ENCODE results near the gene TENM4. TPM values are rescaled to one million over a fixed set of nuclear protein-coding genes. Genes with fewer than 3 reads are reported as not detected.

TENM4 gene
- total RNA-seq, 2 experiments from 2014 or later: not detected

DNA sequence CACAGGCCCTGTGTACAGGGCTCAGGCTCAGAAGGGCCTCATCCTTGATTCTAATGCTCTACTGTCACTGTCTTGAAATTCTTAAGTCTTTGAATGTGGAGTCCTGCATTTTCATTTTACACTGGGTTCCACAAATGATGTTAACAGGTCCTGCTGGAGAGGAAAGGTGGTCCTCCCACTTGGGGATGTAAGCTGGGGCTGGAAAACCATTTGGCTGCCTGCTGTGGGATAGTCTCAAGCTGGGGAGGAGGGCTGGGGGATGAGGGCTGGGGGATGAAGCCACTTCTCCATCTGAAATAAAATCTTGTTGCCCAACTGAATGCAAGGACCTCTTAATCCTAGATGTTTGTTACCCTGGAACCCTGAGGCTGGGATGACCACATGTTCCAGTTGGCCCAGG lies 423.0 kb downstream of the TENM4 start:
- Histone ChIP-seq H3K4me1 (ENCODE audit: insufficient read depth, low read length, poor library complexity, severe bottlenecking) (no peaks in the 10 kb centered on the region), H2AFZ (ENCODE audit: low read length) (no peak overlapping the region), H4K20me1 (ENCODE audit: insufficient read depth, low read length) (no peaks in the 10 kb centered on the region), H3K36me3 (ENCODE audit: insufficient read depth, low read length) (no peaks in the 10 kb centered on the region), H3K79me2 (ENCODE audit: insufficient read depth, low read depth, low read length) (no peaks in the 10 kb centered on the region), H3K4me3 (ENCODE audit: low read depth, low read length, poor library complexity, severe bottlenecking) (no peak overlapping the region), H3K9me2 (ENCODE audit: insufficient read depth, low read length) (no peaks in the 10 kb centered on the region), H3K27ac (ENCODE audit: low read depth, low read length, poor library complexity, severe bottlenecking) (no peak overlapping the region), H3K4me2 (ENCODE audit: low read length) (no peak overlapping the region), H3K9me3 (ENCODE audit: low read length) (no peaks in the 10 kb centered on the region)
- POLR2A ChIA-PET: interaction anchor here (0.5 kb wide), 1 partner anchor 578 kb away, joined by 3 read pairs; no protein-coding TSS in a partner anchor
- BruUV-seq (replicated peaks): no TSS peak
- TF ChIP-seq CTCF (conservative IDR thresholded peaks at IDR 0.05; ENCODE audit: low read length): no peak
- TF ChIP-seq EZH2phosphoT487 (IDR thresholded peaks at IDR 0.05; ENCODE audit: borderline replicate concordance, low read depth, low read length): no peak
- intact Hi-C loops (cut with micrococcal nuclease; ENCODE audit: unreplicated experiment): no loop called here
- no peak for DNase-seq (ENCODE audit: low spot score)
- CTCF ChIA-PET (ENCODE audit: unreplicated experiment): no interaction called here

DNA sequence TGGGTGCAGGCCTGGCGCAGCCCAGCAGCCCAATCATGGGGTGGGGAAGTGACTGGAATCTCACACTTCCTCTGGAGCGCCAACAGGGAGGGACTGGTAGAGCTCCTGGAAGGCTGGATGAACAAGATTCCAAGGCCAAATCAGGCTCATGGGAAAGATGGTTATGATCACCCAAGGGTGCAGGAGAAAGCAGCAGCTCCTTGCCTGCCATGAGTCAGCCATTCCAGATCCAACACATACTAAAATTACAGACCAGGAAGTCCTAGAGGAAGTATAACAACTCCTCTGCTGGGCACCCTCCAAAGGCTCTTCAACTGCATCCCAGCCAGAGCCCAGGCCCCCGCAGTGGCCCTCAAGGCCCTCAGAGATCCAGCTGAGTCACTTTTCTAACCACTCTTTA lies 427.3 kb downstream of the TENM4 start:
- Histone ChIP-seq H4K20me1 (ENCODE audit: insufficient read depth, low read length) (no peaks in the 10 kb centered on the region), H3K27ac (ENCODE audit: low read depth, low read length, poor library complexity, severe bottlenecking) (no peak overlapping the region), H3K4me3 (ENCODE audit: low read depth, low read length, poor library complexity, severe bottlenecking) (no peak overlapping the region), H3K9me3 (ENCODE audit: low read length) (no peaks in the 10 kb centered on the region), H3K4me1 (ENCODE audit: insufficient read depth, low read length, poor library complexity, severe bottlenecking) (no peaks in the 10 kb centered on the region), H3K36me3 (ENCODE audit: insufficient read depth, low read length) (no peaks in the 10 kb centered on the region), H3K9me2 (ENCODE audit: insufficient read depth, low read length) (no peaks in the 10 kb centered on the region), H3K79me2 (ENCODE audit: insufficient read depth, low read depth, low read length) (no peaks in the 10 kb centered on the region), H3K4me2 (ENCODE audit: low read length) (no peak overlapping the region), H2AFZ (ENCODE audit: low read length) (no peak overlapping the region)
- no TSS peak for BruUV-seq (replicated peaks)
- no peak for TF ChIP-seq EZH2phosphoT487 (IDR thresholded peaks at IDR 0.05; ENCODE audit: borderline replicate concordance, low read depth, low read length)
- TF ChIP-seq CTCF (conservative IDR thresholded peaks at IDR 0.05; ENCODE audit: low read length): no peak
- DNase-seq (ENCODE audit: low spot score): no peak
- ChIA-PET POLR2A (interaction anchor here (0.6 kb wide), 1 partner anchor 16 kb away, joined by 3 read pairs; no protein-coding TSS in a partner anchor), CTCF (ENCODE audit: unreplicated experiment) (no interaction called here)
- intact Hi-C loops (cut with micrococcal nuclease; ENCODE audit: unreplicated experiment): no loop called here

GRCh38 chr11:79011357-79011756 lies 429.5 kb downstream of the TENM4 start:
- Histone ChIP-seq H2AFZ (ENCODE audit: low read length) (no peak overlapping the region), H3K79me2 (ENCODE audit: insufficient read depth, low read depth, low read length) (no peaks in the 10 kb centered on the region), H3K9me2 (ENCODE audit: insufficient read depth, low read length) (no peaks in the 10 kb centered on the region), H3K4me3 (ENCODE audit: low read depth, low read length, poor library complexity, severe bottlenecking) (no peak overlapping the region), H3K36me3 (ENCODE audit: insufficient read depth, low read length) (no peaks in the 10 kb centered on the region), H3K27ac (ENCODE audit: low read depth, low read length, poor library complexity, severe bottlenecking) (no peak overlapping the region), H3K9me3 (ENCODE audit: low read length) (no peaks in the 10 kb centered on the region), H3K4me2 (ENCODE audit: low read length) (no peak overlapping the region), H4K20me1 (ENCODE audit: insufficient read depth, low read length) (no peaks in the 10 kb centered on the region), H3K4me1 (ENCODE audit: insufficient read depth, low read length, poor library complexity, severe bottlenecking) (no peaks in the 10 kb centered on the region)
- intact Hi-C loops (cut with micrococcal nuclease; ENCODE audit: unreplicated experiment): no loop called here
- no TSS peak for BruUV-seq (replicated peaks)
- DNase-seq (ENCODE audit: low spot score): no peak
- POLR2A ChIA-PET: no interaction called here
- CTCF ChIA-PET (ENCODE audit: unreplicated experiment): no interaction called here
- TF ChIP-seq EZH2phosphoT487 (IDR thresholded peaks at IDR 0.05; ENCODE audit: borderline replicate concordance, low read depth, low read length) (no peak), CTCF (conservative IDR thresholded peaks at IDR 0.05; ENCODE audit: low read length) (no peak)
